ENCODE results near the gene PTPRG. TPM values are rescaled to one million over a fixed set of nuclear protein-coding genes. Genes with fewer than 3 reads are reported as not detected.

Gene PTPRG
- total RNA-seq, 1 experiment from 2014 or later, result 69.3 TPM

GRCh38 chr3:62178739-62179600 lies 617.6 kb downstream of the PTPRG start:
- Histone ChIP-seq H3K23ac (ENCODE audit: insufficient read length, low read depth, low read length) (no peak overlapping the region), H2AK5ac (ENCODE audit: insufficient read length, low read length) (no peak overlapping the region), H3K79me2 (ENCODE audit: insufficient read depth, low read length) (no peaks in the 10 kb centered on the region), H3K4me2 (ENCODE audit: insufficient read depth, insufficient read length, low read length) (no peak overlapping the region), H3K27ac (ENCODE audit: insufficient read length, low read depth, low read length) (peak overlapping the region; percentile 5), H3K9ac (ENCODE audit: extremely low read depth, insufficient read length, low read length) (no peak overlapping the region), H3K27me3 (ENCODE audit: insufficient read depth, low read length) (no peaks in the 10 kb centered on the region), H4K91ac (ENCODE audit: insufficient read length, low read depth, low read length) (no peak overlapping the region), H3K18ac (ENCODE audit: insufficient read length, low read depth, low read length) (no peak overlapping the region), H3K56ac (ENCODE audit: insufficient read length, low read depth, low read length) (no peak overlapping the region), H4K5ac (ENCODE audit: insufficient read length, low read depth, low read length) (no peak overlapping the region), H3K9me3 (ENCODE audit: control insufficient read depth, low read depth, low read length) (no peaks in the 10 kb centered on the region), H3T11ph (ENCODE audit: low read length) (no peak overlapping the region), H3K4ac (ENCODE audit: low read depth, low read length) (no peak overlapping the region), H3K23me2 (ENCODE audit: insufficient read length, low read depth, low read length, poor library complexity, severe bottlenecking) (no peaks in the 10 kb centered on the region), H2BK5ac (ENCODE audit: insufficient read length, low read length) (no peak overlapping the region), H2BK120ac (ENCODE audit: low read depth, low read length, poor library complexity, severe bottlenecking) (no peak overlapping the region), H2BK20ac (ENCODE audit: low read depth, low read length, poor library complexity, severe bottlenecking) (no peak overlapping the region), H3K79me1 (ENCODE audit: insufficient read depth, low read depth, low read length, poor library complexity, severe bottlenecking) (no peaks in the 10 kb centered on the region), H2BK15ac (ENCODE audit: low read depth, low read length) (no peak overlapping the region), H2BK12ac (ENCODE audit: insufficient read length, low read depth, low read length) (no peak overlapping the region), H4K8ac (replicated peaks; ENCODE audit: insufficient read length, low read depth, low read length) (no peak overlapping the region), H2AFZ (ENCODE audit: low read length) (no peak overlapping the region), H4K20me1 (ENCODE audit: control insufficient read depth, insufficient read depth, insufficient read length) (peaks cover 2% of the 10 kb centered on the region), H3K4me1 (ENCODE audit: insufficient read depth, low read length) (no peaks in the 10 kb centered on the region; the same call in 1 of the 2 replicates), H3K14ac (ENCODE audit: insufficient read depth, low read length) (no peak overlapping the region)
- H3K4me3 Mint-ChIP-seq, result no peak overlapping the region
- H3K27ac Mint-ChIP-seq, result peak overlapping the region; percentile 9 to 71 (median 46); a peak in 5 of 7 replicates
- TF ChIP-seq CTCF (conservative IDR thresholded peaks at IDR 0.05), result no peak
- no peaks in the 10 kb centered on the region for H3K9me3 Mint-ChIP-seq
- H3K27me3 Mint-ChIP-seq (ENCODE audit: low read depth), result no peaks in the 10 kb centered on the region
- DNase-seq, result no peak
- H3K4me1 Mint-ChIP-seq, result peaks cover 20 to 23% of the 10 kb centered on the region in 2 experiments
- H3K36me3 Mint-ChIP-seq (ENCODE audit: insufficient read depth in 1 of 3, low read depth in 3 of 3), result peaks cover 0 to 13% (median 12%) of the 10 kb centered on the region in 3 experiments; a peak in 5 of 7 replicates
- no CpG with 5 or more reads among the region's 8 CpGs for WGBS (ENCODE audit: extremely low coverage, insufficient read length, low lambda C conversion rate)
